ENCODE results near the gene DPYD.
"Not testable (repeated sequence)": the region's sequence is repeated elsewhere in the genome, so short reads cannot be mapped to it uniquely, and the experiment has no call there.

Gene DPYD

DNA sequence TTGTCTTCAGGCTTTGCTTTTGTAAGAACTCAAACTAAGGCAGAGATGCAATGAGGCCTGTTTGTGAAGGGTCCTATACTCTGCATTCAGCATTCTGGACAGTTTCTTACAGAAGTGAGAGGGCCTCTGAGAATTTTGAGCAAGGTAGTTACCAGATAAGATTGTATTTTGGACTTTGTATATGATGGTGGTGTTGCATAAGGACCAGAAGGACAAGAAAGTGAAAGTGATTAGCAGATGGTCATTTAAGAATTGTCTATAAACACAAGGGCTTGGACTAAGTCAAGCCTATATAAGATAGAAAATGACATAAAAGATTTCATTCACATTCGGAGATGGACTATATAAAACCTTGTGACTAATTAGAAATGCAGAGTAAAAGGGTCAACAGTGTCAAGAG is 662.2 kb downstream of the DPYD start:
- no peak for DNase-seq

DNA sequence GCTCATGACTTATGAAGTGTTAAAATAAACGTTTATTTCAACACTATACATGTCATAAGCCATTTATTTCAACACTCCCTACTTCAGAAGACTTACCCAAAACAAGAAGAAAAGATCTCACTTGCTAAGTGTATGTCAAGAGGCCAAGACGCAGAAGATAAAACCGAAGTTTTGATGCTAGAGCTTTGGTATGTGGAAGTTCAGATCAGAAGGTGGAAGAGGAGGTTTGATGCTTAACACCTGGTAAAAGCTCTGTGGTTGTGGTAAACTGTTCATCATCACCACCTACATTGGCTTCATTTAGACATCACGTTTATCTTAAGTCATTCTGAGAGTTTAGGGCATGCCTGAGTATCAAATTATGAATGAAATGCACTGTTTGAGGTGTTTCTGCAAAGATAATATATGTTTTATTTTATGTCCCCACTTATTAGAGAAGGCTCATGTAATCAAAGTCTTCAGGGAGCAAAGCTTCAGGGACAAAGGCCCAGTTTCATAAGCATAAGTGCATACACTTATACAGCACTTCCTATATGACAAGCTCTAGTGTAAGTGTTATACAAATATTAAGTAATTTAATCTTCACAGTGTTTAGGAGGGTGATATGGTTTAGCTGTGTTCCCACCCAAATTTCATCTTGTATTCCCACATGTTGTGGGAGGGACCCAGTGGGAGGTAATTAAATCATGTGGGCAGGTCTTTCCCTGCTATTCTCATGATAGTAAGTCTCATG is 665.9 kb downstream of the DPYD start:
- DNase-seq, result no peak

DNA sequence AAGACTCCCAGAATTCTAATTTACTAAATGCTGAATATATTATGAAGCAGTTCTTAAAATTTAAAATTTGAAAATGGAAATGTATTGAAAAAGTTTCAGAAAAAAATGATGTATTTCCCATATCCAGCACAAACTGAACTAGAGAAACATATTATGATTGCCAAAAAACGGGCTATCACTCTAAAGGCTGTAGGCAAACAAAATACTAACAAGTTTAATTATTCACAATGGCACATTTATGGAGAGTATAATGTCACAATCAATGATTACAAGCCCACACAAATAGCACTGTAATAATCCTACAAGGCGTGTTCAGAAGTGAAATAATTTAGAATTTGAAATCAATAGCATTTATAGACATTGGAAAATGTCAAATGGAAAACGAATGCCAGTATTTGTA is 667.9 kb downstream of the DPYD start:
- no peak for DNase-seq

DNA sequence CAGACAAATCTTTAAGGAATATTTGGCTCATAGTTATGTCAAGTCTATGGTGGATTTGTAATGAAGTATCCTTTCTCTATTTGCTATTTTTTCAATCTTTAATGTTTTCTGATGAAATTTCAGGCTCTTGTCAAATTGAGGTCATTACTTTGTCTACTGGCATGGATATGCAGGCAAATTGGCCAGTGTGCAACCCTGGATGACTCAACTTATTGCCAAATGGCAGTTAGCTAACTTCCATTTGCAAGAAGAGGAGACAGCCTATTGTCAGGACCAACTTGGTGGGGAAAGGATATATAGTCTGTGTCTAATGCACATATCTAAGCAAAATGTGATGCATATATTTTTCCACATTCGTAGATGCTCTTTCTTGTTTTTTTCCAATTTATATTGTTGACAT is 668.8 kb downstream of the DPYD start:
- DNase-seq, result no peak

DNA sequence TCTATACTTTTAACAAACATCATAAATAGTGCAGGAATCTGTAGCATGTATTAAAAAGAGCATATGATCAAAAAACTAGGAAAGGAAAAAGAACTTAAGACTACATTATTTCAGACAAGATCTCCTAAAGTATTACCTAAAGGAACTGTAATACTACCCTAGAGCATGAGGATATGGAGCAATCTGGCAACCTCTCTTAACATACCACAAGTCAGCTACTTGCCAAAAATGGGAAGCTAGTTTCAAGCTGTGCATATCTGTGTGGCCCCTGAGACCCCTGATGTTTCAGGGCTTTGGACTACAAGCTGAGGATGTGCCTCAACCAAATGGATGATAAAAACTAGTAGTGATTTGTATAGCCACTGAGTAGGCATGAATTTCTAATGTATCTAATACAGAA is 673.6 kb downstream of the DPYD start:
- no peak for DNase-seq

DNA sequence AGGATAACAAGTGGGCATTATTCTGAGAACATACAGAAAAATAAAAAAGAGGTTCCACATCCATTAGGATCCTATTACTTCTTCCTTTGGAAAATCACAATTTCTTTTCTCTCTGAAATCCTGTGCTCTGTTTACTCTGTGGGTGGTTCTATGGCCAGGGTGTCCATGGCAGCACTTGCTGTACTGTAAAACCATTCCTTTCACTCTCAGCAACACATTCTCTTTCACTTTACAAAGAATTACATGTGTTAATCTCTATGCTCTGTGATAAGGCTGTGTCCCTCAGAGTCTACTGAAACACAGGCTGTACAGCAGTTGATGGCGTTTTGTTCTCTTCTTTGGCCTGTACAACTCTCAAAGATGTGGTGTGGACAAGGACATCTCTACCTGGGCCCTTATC is 675.2 kb downstream of the DPYD start:
- no peak for DNase-seq

DNA sequence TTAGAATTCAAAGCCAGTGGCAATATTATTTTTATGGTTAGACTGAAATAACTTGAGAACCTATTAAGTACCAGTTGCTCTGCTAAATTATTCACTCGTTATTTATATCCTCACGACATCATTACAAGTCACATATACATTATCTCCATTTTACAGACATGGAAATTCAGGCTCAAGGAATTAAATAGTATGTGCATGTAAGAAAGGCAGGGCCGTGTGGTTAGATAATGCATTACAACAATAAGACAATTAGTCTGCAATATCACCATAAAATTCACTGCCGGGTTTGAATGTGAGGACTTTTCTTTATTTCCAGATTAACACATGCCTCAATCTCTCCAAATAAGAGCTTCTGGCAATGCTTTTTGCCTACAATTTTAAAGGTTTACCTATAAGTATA is 675.8 kb downstream of the DPYD start:
- no peak for DNase-seq

DNA sequence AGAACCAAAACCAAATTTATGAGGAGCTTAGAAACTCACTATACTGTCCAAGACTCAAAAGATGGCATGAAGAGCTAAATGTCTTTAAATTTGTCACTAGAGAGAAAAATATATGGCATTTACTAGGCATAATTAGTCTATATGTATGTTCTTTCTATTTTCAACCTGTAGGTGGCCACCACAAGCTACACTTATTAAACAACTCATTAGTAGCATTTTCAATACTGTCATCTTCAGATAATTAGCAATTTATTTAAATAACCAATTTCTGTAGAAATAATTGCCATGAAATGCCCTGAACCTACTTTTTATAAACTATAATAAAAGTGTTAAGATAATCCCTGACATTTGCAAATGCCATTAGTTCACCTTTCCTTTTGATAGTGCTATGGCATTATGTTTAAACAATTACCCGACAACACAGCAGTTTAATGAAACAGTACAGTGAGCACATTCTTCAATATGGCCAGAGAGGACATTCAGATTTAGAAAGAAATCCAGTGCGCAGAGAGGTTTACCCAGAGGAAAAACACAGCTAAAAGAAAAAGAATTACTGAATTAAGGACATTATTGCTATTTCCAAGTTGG is 676.8 kb downstream of the DPYD start:
- no peak for DNase-seq

DNA sequence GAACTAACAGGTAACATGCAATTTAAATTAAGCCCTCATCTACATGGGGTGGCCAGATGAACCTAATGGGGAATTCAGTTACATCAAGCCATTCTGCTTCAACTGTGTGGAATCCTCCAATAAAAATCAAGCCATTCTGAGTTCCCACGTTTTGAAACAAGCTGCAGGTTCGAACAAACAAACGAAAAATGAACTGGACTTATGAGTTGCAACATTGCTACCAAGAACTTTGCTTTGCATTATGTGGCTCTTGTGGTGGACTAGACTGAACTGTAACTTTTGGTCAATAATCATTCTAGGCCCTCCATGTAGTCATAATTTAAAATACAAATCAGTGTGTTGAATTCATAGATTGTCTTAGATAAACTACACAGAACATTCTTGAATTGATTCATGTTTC is 682.0 kb downstream of the DPYD start:
- no peak for DNase-seq

DNA sequence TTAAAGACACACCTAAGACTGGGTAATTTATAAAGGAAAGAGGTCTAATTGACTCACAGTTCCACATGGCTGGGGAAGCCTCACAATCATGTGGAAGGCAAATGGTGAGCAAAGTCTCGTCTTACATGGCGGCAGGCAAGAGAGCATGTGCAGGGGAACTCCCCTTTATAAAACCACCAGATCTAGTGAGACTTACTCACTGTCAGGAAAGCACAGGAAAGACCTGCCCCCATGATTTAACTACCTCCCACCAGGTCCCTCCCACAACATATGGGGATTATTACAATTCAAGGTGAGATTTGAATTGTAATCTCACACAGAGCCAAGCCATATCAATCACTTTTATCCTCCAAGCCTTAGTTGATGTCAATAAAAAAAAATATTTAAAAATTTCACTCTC is 689.5 kb downstream of the DPYD start:
- DNase-seq, result not testable (repeated sequence)

DNA sequence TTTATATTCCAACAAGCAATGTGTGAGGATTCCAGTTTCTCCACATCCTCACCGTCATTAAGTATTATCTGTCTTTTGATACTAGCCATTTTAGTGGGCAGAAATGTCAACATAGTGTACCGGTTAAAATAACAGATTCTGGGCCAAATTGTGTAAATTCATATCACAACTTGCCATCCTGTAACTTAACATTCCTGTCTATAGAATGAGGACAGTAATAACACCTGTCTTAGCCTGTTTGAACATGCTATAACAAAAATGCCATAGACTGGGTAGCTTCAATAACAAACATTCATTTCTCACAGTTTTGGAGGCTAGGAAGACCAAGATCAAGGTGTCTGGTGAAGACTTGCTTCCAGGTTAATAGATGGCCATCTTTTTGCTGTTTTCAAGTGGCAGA is 708.2 kb downstream of the DPYD start:
- DNase-seq, result no peak

DNA sequence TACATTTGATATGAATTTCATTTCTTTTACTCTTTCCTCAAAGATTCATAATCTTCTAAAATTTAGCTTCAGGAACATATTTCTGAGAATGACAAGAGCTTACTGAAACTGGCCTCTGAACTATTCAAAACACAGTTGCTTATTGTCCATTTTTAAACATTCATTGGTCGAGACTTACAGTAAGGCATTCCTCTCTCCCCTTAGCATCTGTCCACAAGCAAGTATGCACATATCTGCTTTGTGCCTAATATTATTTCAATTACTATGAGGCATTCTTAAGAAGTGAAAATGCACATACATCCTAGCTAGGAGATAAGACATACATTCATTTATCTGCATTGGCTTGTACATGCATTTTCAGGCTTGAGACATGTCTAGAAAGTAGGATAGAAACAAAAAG is 710.5 kb downstream of the DPYD start:
- no peak for DNase-seq

DNA sequence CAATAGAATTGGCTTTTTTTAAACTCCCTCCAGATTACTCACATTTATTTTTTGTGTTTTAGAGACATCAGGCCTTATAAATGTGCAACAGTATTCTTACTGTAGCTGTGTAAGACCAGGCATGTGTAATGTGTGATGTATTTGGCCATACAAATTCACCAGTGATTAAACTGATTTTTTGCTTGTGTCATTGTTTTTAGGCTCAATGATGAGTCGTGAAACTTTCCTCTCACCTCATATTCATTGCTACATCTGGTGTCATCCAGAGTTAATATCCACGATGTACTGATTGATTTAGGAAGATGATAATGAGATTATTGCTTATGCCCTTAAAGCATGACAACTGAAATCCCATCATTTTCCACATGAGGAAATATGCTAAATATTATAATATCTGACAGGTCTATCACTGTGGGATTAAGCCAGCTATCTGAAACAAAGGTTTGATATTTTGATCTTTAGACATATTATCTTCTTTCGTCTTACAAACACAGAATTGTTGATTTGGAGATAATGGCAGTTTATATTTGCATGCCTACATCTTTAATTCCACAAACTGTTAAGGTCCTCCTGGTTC is 711.4 kb downstream of the DPYD start:
- DNase-seq, result no peak

DNA sequence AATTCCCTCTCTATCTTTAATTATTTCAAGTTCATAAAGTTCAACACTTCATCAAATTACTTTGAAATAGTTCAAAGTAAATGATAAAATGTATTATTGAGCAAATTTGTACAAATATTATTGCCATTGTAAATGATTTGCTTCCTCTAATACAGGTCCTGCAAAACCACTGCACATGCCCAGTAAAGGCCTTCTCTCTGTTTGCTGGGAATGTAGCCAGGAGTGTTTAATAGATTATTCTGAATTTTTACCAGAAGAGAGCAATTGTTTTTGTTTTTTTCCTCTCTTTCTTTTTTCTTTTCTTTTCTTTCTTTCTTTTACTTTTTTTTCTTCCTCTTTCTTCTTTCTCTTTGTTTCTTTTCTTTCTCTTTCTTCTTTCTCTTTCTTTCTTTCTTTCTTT is 713.0 kb downstream of the DPYD start:
- DNase-seq, result no peak

DNA sequence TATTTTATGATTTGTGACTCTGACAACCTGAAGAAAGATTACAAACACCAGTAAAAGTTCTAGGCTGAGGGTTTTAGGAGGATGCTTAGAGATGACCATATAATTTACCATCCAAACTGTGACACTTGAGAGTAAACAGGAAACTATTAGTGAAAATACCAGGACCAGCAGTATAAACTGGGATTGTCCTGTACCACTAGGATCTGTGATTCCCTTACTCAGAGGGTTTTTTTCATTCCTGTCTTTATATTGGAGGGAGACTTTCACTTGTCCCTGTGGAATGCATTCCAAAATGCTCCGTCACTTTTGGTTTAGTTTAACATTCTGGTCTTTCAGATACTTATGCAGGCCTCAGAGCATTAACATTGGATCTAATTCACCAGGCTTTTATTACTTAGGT is 716.4 kb downstream of the DPYD start:
- DNase-seq, result no peak

DNA sequence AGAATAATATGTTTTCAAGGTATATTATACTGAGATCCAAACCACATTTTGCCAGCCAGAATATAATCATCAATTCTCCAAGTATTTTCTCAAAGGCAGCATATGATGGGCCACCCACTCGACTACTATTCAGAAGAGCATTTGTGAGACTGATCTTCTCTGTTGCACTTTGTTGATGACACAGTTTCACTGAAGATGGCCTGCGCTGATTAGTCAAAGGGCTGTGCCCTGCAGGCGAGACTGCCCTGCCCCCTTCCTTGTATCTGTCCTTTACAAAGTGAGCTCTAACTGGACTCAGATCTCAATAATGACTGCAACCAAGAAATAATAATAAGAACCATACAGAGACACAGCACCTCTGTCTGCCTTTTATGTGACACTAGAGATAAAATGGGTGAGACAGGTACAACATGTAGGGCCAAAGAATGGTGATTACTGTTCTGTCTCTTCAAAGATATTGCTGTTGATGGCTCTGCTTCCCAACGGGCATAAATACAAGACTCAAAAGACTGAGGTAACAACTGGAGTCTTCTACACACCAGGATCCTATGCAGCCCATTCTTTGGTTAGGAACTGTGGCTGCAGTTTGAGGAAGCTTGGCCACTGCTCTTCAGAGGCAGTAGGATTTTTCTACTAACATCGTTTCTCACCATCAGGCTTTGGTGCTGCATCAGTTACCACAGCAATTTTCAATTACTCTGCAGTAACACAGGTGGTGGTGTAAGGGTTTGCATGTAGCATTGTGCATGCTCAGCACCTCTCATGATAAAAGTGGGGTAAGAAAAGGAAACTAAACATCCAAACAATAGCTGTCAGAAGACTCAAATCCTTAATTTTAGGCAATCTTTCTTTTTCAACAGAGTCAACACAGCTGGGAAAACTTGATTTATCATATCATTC is 718.1 kb downstream of the DPYD start:
- no peak for DNase-seq

DNA sequence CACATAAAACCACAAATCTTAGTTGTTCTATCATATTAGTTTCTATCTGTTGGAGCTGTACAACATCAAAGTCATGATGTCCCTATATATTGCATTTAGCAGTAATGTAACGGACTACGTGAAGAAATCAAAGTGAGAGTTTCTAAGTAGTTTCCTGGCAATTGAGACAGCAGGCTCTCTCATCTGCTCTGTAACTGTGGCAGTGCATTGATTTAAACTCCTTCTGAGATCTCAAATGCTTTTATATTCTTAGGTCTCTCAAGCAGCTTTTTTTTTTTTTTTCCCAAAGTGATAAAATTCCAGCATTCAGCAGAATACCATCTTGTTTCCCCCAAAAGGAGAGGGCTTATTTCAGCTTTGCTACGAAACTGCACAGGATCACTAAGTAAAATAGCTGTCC is 719.2 kb downstream of the DPYD start:
- DNase-seq, result no peak

DNA sequence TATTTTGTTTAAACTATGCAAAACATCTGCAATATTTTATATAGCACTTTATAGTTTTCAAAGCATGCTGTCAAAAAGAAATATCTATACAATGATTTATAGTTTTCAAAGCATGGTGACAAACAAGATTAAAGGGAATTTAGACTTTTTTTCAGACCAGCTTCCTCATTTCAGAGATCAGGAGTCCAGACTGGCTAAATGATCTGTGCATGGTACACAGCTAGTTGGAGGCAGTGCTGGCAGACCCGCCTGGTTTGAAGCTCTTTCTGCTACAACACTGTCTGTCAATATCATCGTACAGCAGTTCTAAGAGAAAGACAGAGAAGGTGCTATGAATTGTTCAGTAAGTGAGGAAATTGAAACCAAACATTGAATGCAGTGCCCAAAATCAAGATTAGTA is 720.2 kb downstream of the DPYD start:
- DNase-seq, result no peak

DNA sequence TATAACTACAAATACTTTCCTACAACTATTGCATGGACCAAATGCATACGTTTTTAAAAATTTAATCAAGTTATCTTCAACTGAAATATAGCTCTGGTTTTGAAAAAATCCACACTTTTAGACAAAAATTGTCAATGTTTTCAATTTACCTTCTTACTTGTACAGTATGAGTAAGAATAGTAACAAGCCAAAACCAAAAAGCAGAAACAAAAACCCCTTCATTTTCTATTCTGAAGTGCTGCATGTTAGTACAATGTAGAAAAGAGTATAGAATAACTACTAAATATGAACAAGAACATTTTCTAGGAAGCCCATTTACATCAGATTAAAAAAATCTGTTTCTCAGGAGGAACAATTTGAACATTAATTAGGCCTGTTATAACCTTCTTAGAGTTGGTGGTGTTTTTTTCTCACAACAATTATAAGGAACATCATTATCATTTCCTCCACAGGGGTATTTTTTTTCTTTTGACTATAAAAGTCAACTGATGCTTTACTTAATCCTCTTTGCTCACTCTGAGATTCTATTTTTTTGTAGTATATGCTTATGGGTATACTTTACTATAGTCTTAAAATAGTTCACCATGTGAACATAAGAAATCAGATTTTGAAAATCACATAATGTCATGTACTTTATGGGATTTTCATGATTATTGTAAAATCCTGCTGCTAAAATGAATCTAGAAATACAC is 723.9 kb downstream of the DPYD start:
- DNase-seq, result no peak

DNA sequence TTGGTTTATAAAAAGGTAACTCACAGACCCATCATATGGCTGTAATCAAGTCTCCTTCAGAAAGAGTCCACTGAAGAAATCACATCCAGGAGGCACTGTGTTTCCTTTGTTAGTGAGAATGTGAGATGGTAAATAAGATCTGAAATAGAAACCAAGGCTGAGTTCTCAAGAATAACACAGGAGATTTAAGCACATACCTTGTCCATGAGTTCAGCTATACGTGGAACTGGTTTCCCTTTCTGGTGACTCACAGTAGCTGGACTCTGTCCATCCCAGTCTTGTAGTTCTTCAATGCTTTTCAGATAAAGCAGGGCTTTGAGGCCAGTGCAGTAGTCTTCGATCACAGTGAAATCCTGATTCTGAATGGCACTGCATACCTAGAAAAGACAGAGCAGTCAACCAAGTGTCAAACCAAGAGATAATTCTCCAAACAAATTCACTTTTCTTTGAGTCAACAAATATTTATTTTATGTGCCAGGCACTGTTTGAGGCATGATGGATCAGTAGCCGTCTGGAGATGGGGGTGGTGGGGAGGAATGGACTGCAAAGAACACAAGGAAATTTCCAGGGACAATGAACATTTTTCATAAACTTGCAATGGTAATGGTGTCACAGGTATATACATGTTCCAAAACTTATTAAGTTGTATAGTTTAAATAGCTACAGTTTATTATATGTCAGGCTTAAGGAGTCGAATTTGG is 727.8 kb downstream of the DPYD start:
- DNase-seq, result no peak

DNA sequence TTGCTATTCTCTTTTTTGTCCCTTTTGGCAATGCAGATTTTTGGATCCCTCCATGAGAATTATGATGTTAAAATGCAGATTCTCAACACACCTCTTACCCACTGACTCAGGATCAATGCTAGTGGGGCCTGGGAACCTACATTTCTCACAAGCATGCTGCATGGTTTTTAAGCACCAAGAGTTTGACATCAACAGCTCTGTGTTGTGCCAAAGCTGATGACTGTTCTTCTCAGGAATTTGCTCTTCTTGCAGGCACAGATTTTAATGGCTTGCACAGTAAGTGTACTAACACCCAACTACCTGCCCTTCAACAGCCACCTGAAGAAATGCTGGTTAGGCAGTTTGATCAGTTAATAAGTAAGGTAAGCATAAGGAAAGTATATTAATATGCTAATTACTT is 730.5 kb downstream of the DPYD start:
- no peak for DNase-seq

DNA sequence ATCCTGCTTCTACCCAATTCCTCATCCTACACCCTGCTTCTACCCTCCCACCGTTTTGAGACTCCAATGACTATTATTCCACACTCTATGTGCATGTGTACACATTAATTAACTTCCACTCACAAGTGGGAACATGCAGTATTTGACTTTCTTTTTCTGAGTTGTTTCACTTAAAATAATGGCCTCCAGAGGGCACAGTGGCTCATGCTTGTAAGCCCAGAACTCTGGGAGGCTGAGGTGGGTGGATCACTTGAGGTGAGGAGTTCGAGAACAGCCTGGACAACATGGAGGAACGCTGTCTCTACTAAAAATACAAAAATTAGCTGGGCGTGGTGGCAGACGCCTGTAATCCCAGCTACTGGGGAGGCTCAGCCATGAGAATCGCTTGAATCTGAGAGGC is 734.5 kb downstream of the DPYD start:
- peak; percentile 9 for DNase-seq
